ENCODE measurements around the gene FAM13A. TPM values are rescaled to one million over a fixed set of nuclear protein-coding genes. Genes with fewer than 3 reads are reported as not detected.
A peak's percentile ranks its signal among the peaks of the same experiment; 100 is the strongest.

Gene FAM13A
- total and polyA plus RNA-seq, 3 donors from 2014 or later, result 30.7 to 123 (median 109) TPM

DNA sequence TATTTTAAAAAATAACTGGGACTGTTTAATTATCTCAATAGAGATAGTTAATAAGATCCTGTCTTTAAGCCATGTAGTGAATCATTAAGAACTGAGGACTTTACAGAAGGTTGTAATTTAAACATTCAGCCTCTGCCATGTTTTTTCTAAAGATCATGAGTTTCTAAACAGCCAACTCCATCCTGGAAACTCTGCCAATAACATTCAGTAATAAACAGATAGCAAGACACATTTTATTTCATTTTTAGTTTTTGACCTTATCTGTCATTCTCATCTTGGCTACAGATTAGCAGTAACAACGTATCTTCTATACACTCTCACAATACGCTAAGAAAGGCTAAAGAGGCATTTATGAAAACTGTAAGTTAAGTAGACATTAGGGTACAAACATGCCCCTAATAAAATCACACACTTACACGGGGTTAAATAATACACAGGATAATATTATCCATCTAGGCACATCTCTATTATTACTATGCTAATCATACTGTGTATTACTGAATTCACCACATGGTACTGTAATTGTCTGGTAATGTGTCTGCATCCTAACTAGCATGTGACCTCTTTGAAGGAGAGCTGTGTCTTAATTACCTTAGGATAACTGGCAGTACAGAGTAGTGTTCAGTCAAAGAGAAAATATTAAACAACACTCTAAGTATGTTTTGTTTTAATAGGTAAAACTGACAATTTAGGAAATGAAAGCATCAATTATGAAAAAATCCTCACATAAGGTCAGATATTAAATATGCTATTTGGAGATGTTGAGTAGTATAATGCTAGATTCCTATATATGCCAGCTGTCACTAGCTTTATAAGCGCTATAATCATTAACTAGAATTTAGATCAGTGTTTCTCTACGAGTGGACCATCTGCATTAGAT lies 236.9 kb downstream of the FAM13A start:
- Histone ChIP-seq H3K27me3 (no peaks in the 10 kb centered on the region), H3K4me3 (peak overlapping the region in 1 of 2 donors; percentile 74), H3K36me3 (ENCODE audit: low read depth, missing control alignments) (no peaks in the 10 kb centered on the region), H3K27ac (peak overlapping the region; percentile 14 to 86), H3K4me1 (peaks cover 3% of the 10 kb centered on the region), H3K9me3 (no peaks in the 10 kb centered on the region)
- intact Hi-C loops (cut with DNase I; ENCODE audit: low total_unique reads), result no loop called here
- WGBS, 2 donors, result 44 to 50% methylated on average over 5 of the region's 5 CpGs
- no peak for TF ChIP-seq POLR2A (IDR thresholded peaks at IDR 0.05)
- TF ChIP-seq, protein P1, sequence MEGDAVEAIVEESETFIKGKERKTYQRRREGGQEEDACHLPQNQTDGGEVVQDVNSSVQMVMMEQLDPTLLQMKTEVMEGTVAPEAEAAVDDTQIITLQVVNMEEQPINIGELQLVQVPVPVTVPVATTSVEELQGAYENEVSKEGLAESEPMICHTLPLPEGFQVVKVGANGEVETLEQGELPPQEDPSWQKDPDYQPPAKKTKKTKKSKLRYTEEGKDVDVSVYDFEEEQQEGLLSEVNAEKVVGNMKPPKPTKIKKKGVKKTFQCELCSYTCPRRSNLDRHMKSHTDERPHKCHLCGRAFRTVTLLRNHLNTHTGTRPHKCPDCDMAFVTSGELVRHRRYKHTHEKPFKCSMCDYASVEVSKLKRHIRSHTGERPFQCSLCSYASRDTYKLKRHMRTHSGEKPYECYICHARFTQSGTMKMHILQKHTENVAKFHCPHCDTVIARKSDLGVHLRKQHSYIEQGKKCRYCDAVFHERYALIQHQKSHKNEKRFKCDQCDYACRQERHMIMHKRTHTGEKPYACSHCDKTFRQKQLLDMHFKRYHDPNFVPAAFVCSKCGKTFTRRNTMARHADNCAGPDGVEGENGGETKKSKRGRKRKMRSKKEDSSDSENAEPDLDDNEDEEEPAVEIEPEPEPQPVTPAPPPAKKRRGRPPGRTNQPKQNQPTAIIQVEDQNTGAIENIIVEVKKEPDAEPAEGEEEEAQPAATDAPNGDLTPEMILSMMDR (IDR thresholded peaks at IDR 0.05), result no peak
- no peak for DNase-seq

DNA sequence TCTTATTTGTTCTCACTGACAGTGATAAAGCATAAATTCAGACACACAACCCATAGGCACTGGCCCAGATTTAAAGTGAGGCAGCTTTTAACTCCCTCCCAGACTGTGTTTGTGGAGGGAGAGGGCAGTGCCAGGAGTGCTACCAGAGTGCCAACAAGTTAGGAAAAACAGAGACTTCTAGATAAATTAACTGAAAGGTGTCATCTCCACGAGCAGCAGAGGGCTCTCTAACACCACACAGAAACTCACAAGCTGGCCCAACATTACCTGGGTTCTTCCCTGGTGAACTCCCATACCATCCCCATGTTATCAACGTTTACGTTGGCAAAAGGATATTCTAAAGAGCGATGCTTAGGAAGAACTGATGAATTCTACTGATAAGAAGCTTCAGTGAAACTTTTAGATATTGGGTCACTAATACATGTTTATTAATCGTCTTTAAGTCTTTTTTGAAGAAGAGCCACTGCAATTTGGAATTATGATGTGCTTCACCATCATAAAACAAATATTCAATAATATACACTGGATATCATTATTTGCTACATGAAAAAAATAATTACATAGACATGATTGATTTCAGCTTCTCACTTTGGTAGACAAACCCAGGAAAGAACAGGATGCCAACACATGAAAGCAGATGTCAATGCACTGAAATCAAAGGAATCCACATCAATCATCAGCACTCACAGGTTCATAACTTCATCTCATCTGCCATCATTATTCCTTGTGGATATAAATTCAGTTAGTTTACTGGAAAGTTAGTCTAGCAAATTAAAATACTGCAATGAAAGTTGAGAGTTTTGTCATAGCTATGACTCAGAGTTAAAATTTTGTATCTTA lies 238.1 kb downstream of the FAM13A start:
- Histone ChIP-seq H3K4me3 (no peak overlapping the region), H3K36me3 (ENCODE audit: low read depth, missing control alignments) (no peaks in the 10 kb centered on the region), H3K27me3 (no peaks in the 10 kb centered on the region), H3K4me1 (peaks cover 8% of the 10 kb centered on the region), H3K27ac (peak overlapping the region in 1 of 2 donors; percentile 43), H3K9me3 (no peaks in the 10 kb centered on the region)
- TF ChIP-seq POLR2A (IDR thresholded peaks at IDR 0.05), result no peak
- TF ChIP-seq, protein P1 (IDR thresholded peaks at IDR 0.05), result peak; percentile 6 to 41 (median 33)
- intact Hi-C loops (cut with DNase I; ENCODE audit: low total_unique reads), result no loop called here
- peak; percentile 70 for DNase-seq
- 41 to 49% methylated on average over 5 of the region's 5 CpGs for WGBS, 2 donors

DNA sequence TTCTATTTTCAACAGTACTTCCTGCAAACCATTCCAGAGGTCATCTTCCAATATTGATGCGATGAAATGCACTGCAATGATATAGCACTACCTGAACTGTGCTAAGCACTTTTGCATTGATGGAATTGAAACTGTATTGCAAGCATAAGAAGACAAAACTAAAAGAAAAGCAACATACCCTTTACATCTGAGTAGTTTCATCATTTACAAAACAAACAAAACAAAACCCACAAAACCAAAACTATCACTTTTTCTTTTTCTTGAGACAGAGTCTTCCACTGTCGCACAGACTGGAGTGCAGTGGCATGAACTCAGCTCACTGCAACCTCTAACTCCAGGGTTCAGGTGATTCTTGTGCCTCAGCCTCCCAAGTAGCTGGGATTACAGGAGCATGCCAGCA lies 239.2 kb downstream of the FAM13A start:
- DNase-seq, result no peak
- WGBS, 2 donors, result 78 to 88% methylated on average over 2 of the region's 2 CpGs
- intact Hi-C loops (cut with DNase I; ENCODE audit: low total_unique reads), result no loop called here
- no peak overlapping the region for H3K27ac ChIP-seq
- no peak for TF ChIP-seq POLR2A (IDR thresholded peaks at IDR 0.05)
- TF ChIP-seq, protein P1 (IDR thresholded peaks at IDR 0.05), result no peak
- H3K4me3 ChIP-seq, result no peak overlapping the region
- peaks cover 9% of the 10 kb centered on the region for H3K4me1 ChIP-seq
- no peaks in the 10 kb centered on the region for H3K27me3 ChIP-seq
- no peaks in the 10 kb centered on the region for H3K36me3 ChIP-seq (ENCODE audit: low read depth, missing control alignments)
- H3K9me3 ChIP-seq, result no peaks in the 10 kb centered on the region

DNA sequence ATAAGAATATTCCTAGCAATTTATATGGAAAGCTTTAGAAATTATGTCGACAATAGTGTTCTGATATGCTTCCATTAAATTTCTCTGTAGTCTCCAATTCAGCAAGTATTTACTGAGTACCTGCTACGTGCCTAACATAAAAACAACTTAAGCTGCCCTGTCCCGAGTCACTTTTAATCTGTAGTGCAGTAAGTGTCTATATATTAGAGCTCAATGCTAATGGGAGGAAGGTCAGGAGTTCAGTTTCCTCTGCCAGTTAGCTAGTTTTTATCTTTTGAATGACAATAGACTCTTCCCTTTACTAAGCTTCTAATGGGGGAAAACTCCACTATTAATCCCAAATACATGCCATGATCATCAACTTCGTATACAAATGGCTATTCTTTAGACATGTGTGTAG lies 240.6 kb downstream of the FAM13A start:
- H3K4me1 ChIP-seq, result peaks cover 14% of the 10 kb centered on the region
- DNase-seq, result no peak
- intact Hi-C loops (cut with DNase I; ENCODE audit: low total_unique reads), result no loop called here
- no peaks in the 10 kb centered on the region for H3K9me3 ChIP-seq
- no peak overlapping the region for H3K4me3 ChIP-seq
- no peaks in the 10 kb centered on the region for H3K36me3 ChIP-seq (ENCODE audit: low read depth, missing control alignments)
- no peak overlapping the region for H3K27ac ChIP-seq
- no peaks in the 10 kb centered on the region for H3K27me3 ChIP-seq
- 65 to 74% methylated on average over 4 of the region's 4 CpGs for WGBS, 2 donors
- TF ChIP-seq POLR2A (IDR thresholded peaks at IDR 0.05), result no peak
- TF ChIP-seq, protein P1 (IDR thresholded peaks at IDR 0.05), result no peak
